Erythroblast (primary cell): Measurements from ENCODE around the gene NCS1.

Experiments
- GATA1 ChIP-seq: IDR thresholded peaks from 2 replicates; pipeline ENCODE4 v1.6.1; 2011; ENCODE audit warnings: low read depth, mild to moderate bottlenecking, control low read depth, low read length, moderate library complexity
- POLR2A ChIP-seq: IDR thresholded peaks from 2 replicates; pipeline ENCODE4 v1.6.1; 2011; ENCODE audit warnings: mild to moderate bottlenecking, low read length

DNA sequence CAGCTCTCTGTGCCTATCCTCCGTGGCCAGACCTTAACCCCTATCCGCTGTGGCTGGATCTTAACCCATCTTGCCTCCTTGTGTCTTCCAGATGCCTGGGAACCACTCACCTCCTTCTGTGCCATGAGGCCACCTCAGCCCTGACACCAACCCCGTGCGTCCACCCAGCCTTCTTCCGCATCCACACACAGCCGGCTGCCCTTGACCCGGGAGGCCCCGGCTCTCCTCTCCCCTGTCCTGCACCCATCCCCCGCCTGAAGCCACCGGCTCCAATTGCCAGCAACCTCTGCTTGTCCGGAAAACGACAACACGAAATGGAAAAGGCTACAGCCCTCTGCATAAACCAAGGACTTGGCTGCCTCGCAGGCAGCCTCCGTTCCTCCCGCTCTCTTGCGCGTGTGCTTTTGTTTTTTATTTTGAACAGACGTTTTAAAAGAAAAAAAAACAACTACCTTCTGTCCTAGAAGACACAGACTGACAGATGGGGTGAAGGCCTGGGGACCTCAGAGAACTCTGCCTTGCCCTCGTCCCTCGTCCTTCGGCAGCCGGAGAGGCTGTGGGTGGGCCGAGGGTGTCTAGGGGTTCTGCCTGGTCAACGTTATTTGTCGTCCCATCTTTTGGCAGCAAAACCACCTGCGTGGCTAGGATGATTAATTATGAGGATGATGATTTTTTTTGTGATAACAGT lies 60.8 kb downstream of the NCS1 start:
- no peak for TF ChIP-seq POLR2A
- TF ChIP-seq GATA1, result no peak
